H9 (cell line): Measurements from ENCODE around the gene KDM4E. TPM values are rescaled to one million over a fixed set of nuclear protein-coding genes. Genes with fewer than 3 reads are reported as not detected.

ENCODE experiments used
- DNase-seq: peaks from one replicate; pipeline ENCODE4 v3.0.0-alpha.2; 2017
- H2AFZ ChIP-seq: one replicate; pipeline ENCODE4 v1.6.1; 2013; ENCODE audit warnings: mild to moderate bottlenecking, low read length, control low read depth, moderate library complexity
- H2AK5ac ChIP-seq: 2 replicates; pipeline ENCODE4 v1.6.1; 2013; ENCODE audit warnings: low read length, control low read depth, mixed read lengths; ENCODE audit not compliant: insufficient read length
- H2BK120ac ChIP-seq: one replicate; pipeline ENCODE4 v1.6.1; 2013; ENCODE audit warnings: low read depth, mild to moderate bottlenecking, low read length, control low read depth, inconsistent platforms; ENCODE audit not compliant: poor library complexity, severe bottlenecking
- H2BK12ac ChIP-seq: 2 replicates; pipeline ENCODE4 v1.6.1; 2013; ENCODE audit warnings: low read length, control low read depth, mixed read lengths, low read depth; ENCODE audit not compliant: insufficient read length
- H2BK15ac ChIP-seq: 2 replicates; pipeline ENCODE4 v1.6.1; 2013; ENCODE audit warnings: low read depth, low read length, control low read depth
- H2BK20ac ChIP-seq: one replicate; pipeline ENCODE4 v1.6.1; 2013; ENCODE audit warnings: low read depth, mild to moderate bottlenecking, low read length, control low read depth, inconsistent platforms; ENCODE audit not compliant: poor library complexity, severe bottlenecking
- H2BK5ac ChIP-seq: 2 replicates; pipeline ENCODE4 v1.6.1; 2013; ENCODE audit warnings: low read length, control low read depth, mixed read lengths; ENCODE audit not compliant: insufficient read length
- H3K14ac ChIP-seq: 2 replicates; pipeline ENCODE4 v1.6.1; 2013; ENCODE audit warnings: low read length, control low read depth; ENCODE audit not compliant: insufficient read depth
- H3K18ac ChIP-seq: 2 replicates; pipeline ENCODE4 v1.6.1; 2013; ENCODE audit warnings: low read depth, mild to moderate bottlenecking, mixed read lengths, low read length, control low read depth; ENCODE audit not compliant: insufficient read length
- H3K23ac ChIP-seq: 2 replicates; pipeline ENCODE4 v1.6.1; 2013; ENCODE audit warnings: low read length, control low read depth, mixed read lengths, low read depth; ENCODE audit not compliant: insufficient read length
- H3K23me2 ChIP-seq: 2 replicates; pipeline ENCODE4 v1.6.1; 2013; ENCODE audit warnings: low read depth, mild to moderate bottlenecking, mixed read lengths, low read length, control low read depth; ENCODE audit not compliant: insufficient read length, poor library complexity, severe bottlenecking
- H3K27ac ChIP-seq: 2 replicates; pipeline ENCODE4 v1.5.1; 2013; ENCODE audit warnings: low read length, control low read depth, mixed read lengths, low read depth; ENCODE audit not compliant: insufficient read length
- H3K27me3 ChIP-seq: 2 replicates; pipeline ENCODE4 v1.6.1; 2013; ENCODE audit warnings: low read length, control low read depth, inconsistent platforms; ENCODE audit not compliant: insufficient read depth
- H3K4ac ChIP-seq: 2 replicates; pipeline ENCODE4 v1.6.1; 2013; ENCODE audit warnings: low read depth, mild to moderate bottlenecking, control low read depth, inconsistent platforms, low read length, moderate library complexity
- H3K4me1 ChIP-seq: 2 replicates; pipeline ENCODE4 v1.6.1; 2013; ENCODE audit warnings: low read length, control low read depth, inconsistent platforms; ENCODE audit not compliant: insufficient read depth
- H3K4me2 ChIP-seq: 2 replicates; pipeline ENCODE4 v1.6.1; 2013; ENCODE audit warnings: low read length, control low read depth, mixed read lengths; ENCODE audit not compliant: insufficient read length, insufficient read depth
- H3K56ac ChIP-seq: 2 replicates; pipeline ENCODE4 v1.6.1; 2013; ENCODE audit warnings: low read depth, mild to moderate bottlenecking, mixed read lengths, low read length, control low read depth; ENCODE audit not compliant: insufficient read length
- H3K79me1 ChIP-seq: 2 replicates; pipeline ENCODE4 v1.6.1; 2013; ENCODE audit warnings: low read depth, mild to moderate bottlenecking, moderate library complexity, low read length, control low read depth, inconsistent platforms; ENCODE audit not compliant: insufficient read depth, poor library complexity, severe bottlenecking
- H3K79me2 ChIP-seq: 2 replicates; pipeline ENCODE4 v1.6.1; 2013; ENCODE audit warnings: low read length, control low read depth, inconsistent platforms; ENCODE audit not compliant: insufficient read depth
- H3K9ac ChIP-seq: 2 replicates; pipeline ENCODE4 v1.6.1; 2013; ENCODE audit warnings: low read length, control low read depth, mixed read lengths; ENCODE audit not compliant: insufficient read length; ENCODE audit errors: extremely low read depth
- H3K9me3 ChIP-seq: one replicate; pipeline ENCODE4 v1.6.1; 2013; ENCODE audit warnings: low read depth, low read length, inconsistent platforms; ENCODE audit not compliant: control insufficient read depth
- H3T11ph ChIP-seq: one replicate; pipeline ENCODE4 v1.6.1; 2013; ENCODE audit warnings: mild to moderate bottlenecking, low read length, control low read depth, inconsistent platforms
- H4K20me1 ChIP-seq: one replicate; pipeline ENCODE4 v1.6.1; 2013; ENCODE audit not compliant: control insufficient read depth, insufficient read length, insufficient read depth
- H4K5ac ChIP-seq: 2 replicates; pipeline ENCODE4 v1.6.1; 2013; ENCODE audit warnings: low read depth, mild to moderate bottlenecking, mixed read lengths, low read length, control low read depth; ENCODE audit not compliant: insufficient read length
- H4K8ac ChIP-seq: replicated peaks from 2 replicates; pipeline ENCODE4 v1.6.1; 2013; ENCODE audit warnings: low read length, control low read depth, mixed read lengths, low read depth; ENCODE audit not compliant: insufficient read length
- H4K91ac ChIP-seq: 2 replicates; pipeline ENCODE4 v1.6.1; 2013; ENCODE audit warnings: low read depth, mild to moderate bottlenecking, moderate library complexity, mixed read lengths, low read length, control low read depth; ENCODE audit not compliant: insufficient read length
- H3K27ac Mint-ChIP-seq, 3 experiments: 2 replicates in 2 of 3; 3 replicates in 1 of 3; pipeline ENCODE4 v1.8.0; 2020 to 2021; ENCODE audit warnings: mixed read lengths in 3 of 3, mild to moderate bottlenecking in 1 of 3, moderate library complexity in 1 of 3
- H3K27me3 Mint-ChIP-seq: 2 replicates; pipeline ENCODE4 v1.8.0; 2021; ENCODE audit warnings: low read depth, mild to moderate bottlenecking, moderate library complexity, mixed read lengths
- H3K36me3 Mint-ChIP-seq, 3 experiments: 2 replicates in 2 of 3; 3 replicates in 1 of 3; pipeline ENCODE4 v1.8.0; 2020 to 2021; ENCODE audit warnings: low read depth in 3 of 3, mixed read lengths in 3 of 3; ENCODE audit not compliant: insufficient read depth in 1 of 3
- H3K4me1 Mint-ChIP-seq, 2 experiments: 2 replicates each; pipeline ENCODE4 v1.8.0; 2020; ENCODE audit warnings: mixed read lengths in 2 of 2
- H3K4me3 Mint-ChIP-seq, 2 experiments: 2 replicates in 1 of 2; 3 replicates in 1 of 2; pipeline ENCODE4 v1.8.0; 2020 to 2021; ENCODE audit warnings: mild to moderate bottlenecking in 2 of 2, mixed read lengths in 2 of 2, moderate library complexity in 1 of 2
- H3K9me3 Mint-ChIP-seq, 2 experiments: 2 replicates in 1 of 2; 3 replicates in 1 of 2; pipeline ENCODE4 v1.8.0; 2020; ENCODE audit warnings: mild to moderate bottlenecking in 2 of 2, mixed read lengths in 2 of 2, moderate library complexity in 1 of 2
- WGBS: extraction: QIAGEN DNeasy Blood & Tissue Kit; methylation state at CpG from one replicate; pipeline ENCODE4 v1.1.7; 2013; ENCODE audit warnings: missing lambda C conversion rate, low lambda C conversion rate, mixed read lengths; ENCODE audit not compliant: insufficient read length; ENCODE audit errors: extremely low coverage; 5-methylcytosine and 5-hydroxymethylcytosine counted together
- total RNA-seq: library from RNA; stranded (reverse); gene quantifications from 2 replicates; pipeline ENCODE4 v1.2.1, GENCODE V29; 2021
- TF ChIP-seq, protein P1 (sequence below): fragments of 200-600 bp; sonication (generic); conservative IDR thresholded peaks from 3 replicates; pipeline ENCODE4 v1.8.0; 2021; ENCODE audit warnings: antibody characterized with exemption, mild to moderate bottlenecking

Gene KDM4E
- total RNA-seq, 1 experiment from 2014 or later = not detected

GRCh38 chr11:94997437-94997836 lies 27.6 kb upstream of the KDM4E start:
- TF ChIP-seq, protein P1, sequence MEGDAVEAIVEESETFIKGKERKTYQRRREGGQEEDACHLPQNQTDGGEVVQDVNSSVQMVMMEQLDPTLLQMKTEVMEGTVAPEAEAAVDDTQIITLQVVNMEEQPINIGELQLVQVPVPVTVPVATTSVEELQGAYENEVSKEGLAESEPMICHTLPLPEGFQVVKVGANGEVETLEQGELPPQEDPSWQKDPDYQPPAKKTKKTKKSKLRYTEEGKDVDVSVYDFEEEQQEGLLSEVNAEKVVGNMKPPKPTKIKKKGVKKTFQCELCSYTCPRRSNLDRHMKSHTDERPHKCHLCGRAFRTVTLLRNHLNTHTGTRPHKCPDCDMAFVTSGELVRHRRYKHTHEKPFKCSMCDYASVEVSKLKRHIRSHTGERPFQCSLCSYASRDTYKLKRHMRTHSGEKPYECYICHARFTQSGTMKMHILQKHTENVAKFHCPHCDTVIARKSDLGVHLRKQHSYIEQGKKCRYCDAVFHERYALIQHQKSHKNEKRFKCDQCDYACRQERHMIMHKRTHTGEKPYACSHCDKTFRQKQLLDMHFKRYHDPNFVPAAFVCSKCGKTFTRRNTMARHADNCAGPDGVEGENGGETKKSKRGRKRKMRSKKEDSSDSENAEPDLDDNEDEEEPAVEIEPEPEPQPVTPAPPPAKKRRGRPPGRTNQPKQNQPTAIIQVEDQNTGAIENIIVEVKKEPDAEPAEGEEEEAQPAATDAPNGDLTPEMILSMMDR = peak; percentile 39; the same call in 2 of the 3 replicates
- Histone ChIP-seq H3K4me2 (no peak overlapping the region), H4K8ac (no peak overlapping the region), H3K18ac (no peak overlapping the region), H3K23ac (no peak overlapping the region), H3K4ac (no peak overlapping the region), H2BK12ac (no peak overlapping the region), H2AFZ (no peak overlapping the region), H3K79me2 (no peaks in the 10 kb centered on the region), H3K79me1 (no peaks in the 10 kb centered on the region), H3T11ph (no peak overlapping the region), H4K5ac (no peak overlapping the region), H2BK120ac (no peak overlapping the region), H4K91ac (no peak overlapping the region), H4K20me1 (no peaks in the 10 kb centered on the region), H2AK5ac (no peak overlapping the region), H2BK15ac (no peak overlapping the region), H3K56ac (no peak overlapping the region), H3K4me1 (no peaks in the 10 kb centered on the region), H2BK5ac (no peak overlapping the region), H3K27ac (no peak overlapping the region), H3K9me3 (no peaks in the 10 kb centered on the region), H3K9ac (no peak overlapping the region), H2BK20ac (no peak overlapping the region), H3K23me2 (no peaks in the 10 kb centered on the region), H3K27me3 (no peaks in the 10 kb centered on the region), H3K14ac (no peak overlapping the region)
- DNase-seq = no peak
- Mint-ChIP-seq H3K36me3 (peaks cover 0 to 14% (median 2%) of the 10 kb centered on the region in 3 experiments; a peak in 5 of 7 replicates), H3K4me3 (no peak overlapping the region), H3K27me3 (no peaks in the 10 kb centered on the region), H3K27ac (no peak overlapping the region), H3K4me1 (no peaks in the 10 kb centered on the region; a peak in 1 of 4 replicates), H3K9me3 (no peaks in the 10 kb centered on the region; a peak in 1 of 5 replicates)
- no CpG with 5 or more reads among the region's 6 CpGs for WGBS
